Vagina (tissue), 2 donors: Measurements from ENCODE around the gene CAVIN1. TPM values are rescaled to one million over a fixed set of nuclear protein-coding genes. Genes with fewer than 3 reads are reported as not detected.
"Not testable (repeated sequence)": the region's sequence is repeated elsewhere in the genome, so short reads cannot be mapped to it uniquely, and the experiment has no call there.

Experiments used
- DNase-seq, 2 donors: peaks; one replicate each; pipeline ENCODE4 v3.0.0-alpha.2; 2017; ENCODE audit errors: extremely low spot score in 2 of 2
- H3K27ac ChIP-seq: fragments of 200-600 bp; sonication (generic); one replicate; pipeline ENCODE4 v1.5.1; 2019
- H3K27me3 ChIP-seq: fragments of 200-600 bp; sonication (generic); one replicate; pipeline ENCODE4 v1.5.1; 2019
- H3K36me3 ChIP-seq, 2 donors: fragments of 200-600 bp; sonication (generic); one replicate each; pipeline ENCODE4 v1.5.1; 2017 to 2019
- H3K4me1 ChIP-seq: fragments of 200-600 bp; sonication (generic); one replicate; pipeline ENCODE4 v1.5.1; 2019
- H3K4me3 ChIP-seq, 2 donors: fragments of 200-600 bp; sonication (generic); 1 replicate in 1 of 2; 2 replicates in 1 of 2; pipeline ENCODE4 v1.5.1; 2016 to 2019
- H3K9me3 ChIP-seq: fragments of 200-600 bp; sonication (generic); one replicate; pipeline ENCODE4 v1.5.1; 2019
- POLR2A ChIP-seq, 2 donors: fragments of 450-650 bp; IDR thresholded peaks; one replicate each; pipeline ENCODE4 v1.6.1; 2017; ENCODE audit warnings: antibody characterized with exemption in 2 of 2, mild to moderate bottlenecking in 2 of 2, moderate library complexity in 2 of 2
- POLR2AphosphoS5 ChIP-seq, 2 donors: sonication (generic); formaldehyde crosslinking; IDR thresholded peaks; one replicate each; pipeline ENCODE4 v1.9.0; 2017; ENCODE audit warnings: antibody characterized with exemption in 2 of 2, mild to moderate bottlenecking in 2 of 2, low read depth in 1 of 2; ENCODE audit not compliant: insufficient read depth in 1 of 2
- intact Hi-C: fragments of 100-400 bp; cut with DNase I; formaldehyde crosslinking; loops from one replicate; pipeline ENCODE4 v1.15.1; 2023
- total RNA-seq: library from RNA; depleted of rRNA; stranded (reverse); fragments of >200 nt; gene quantifications from one replicate; pipeline ENCODE4 v1.2.3, GENCODE V29; 2016
- TF ChIP-seq, protein P1 (sequence below), 3 experiments: fragments of 450-650 bp in 2 of 3; fragments of 200-600 bp in 1 of 3; sonication (generic) in 1 of 3; IDR thresholded peaks; one replicate each; pipeline ENCODE4 v1.5.1; 2017 to 2019; ENCODE audit warnings: antibody characterized with exemption in 3 of 3, mild to moderate bottlenecking in 2 of 3, moderate library complexity in 2 of 3

The CAVIN1 gene
- total RNA-seq, 1 donor from 2014 or later = 268 TPM

DNA sequence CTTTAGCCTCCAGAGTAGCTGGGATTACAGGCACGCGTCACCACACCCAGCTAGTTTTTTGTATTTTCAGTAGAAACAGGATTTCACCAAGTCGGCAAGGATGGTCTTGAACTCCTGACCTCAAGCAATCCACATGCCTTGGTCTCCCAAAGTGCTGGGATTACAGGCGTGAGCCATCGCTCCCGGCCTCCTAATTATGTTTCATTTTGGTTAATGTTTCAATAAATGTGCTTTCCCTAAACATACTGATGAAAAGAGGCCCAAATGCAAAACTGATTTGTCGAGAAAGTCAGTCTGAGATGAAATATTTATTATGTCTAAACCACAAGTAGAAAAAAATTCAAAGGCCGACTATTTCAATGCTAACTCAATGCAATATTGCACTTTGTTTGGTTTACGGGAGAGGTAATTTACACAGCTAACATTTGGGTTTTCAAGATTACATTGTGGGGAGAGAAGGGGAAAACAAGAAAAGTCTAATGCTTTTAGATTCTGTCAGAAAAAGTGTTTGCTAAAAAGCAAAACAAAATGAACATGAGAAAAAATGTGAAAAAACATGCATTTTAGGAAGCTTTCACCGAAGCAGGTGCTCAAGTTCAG, 44.6 kb downstream of the CAVIN1 start:
- Histone ChIP-seq H3K36me3 (no peaks in the 10 kb centered on the region), H3K27me3 (no peaks in the 10 kb centered on the region), H3K4me1 (peaks cover 74% of the 10 kb centered on the region), H3K9me3 (no peaks in the 10 kb centered on the region), H3K27ac (peak overlapping the region; percentile 79), H3K4me3 (peak overlapping the region; percentile 25 to 30)
- intact Hi-C loops = no loop called here
- DNase-seq = no peak
- TF ChIP-seq, protein P1, sequence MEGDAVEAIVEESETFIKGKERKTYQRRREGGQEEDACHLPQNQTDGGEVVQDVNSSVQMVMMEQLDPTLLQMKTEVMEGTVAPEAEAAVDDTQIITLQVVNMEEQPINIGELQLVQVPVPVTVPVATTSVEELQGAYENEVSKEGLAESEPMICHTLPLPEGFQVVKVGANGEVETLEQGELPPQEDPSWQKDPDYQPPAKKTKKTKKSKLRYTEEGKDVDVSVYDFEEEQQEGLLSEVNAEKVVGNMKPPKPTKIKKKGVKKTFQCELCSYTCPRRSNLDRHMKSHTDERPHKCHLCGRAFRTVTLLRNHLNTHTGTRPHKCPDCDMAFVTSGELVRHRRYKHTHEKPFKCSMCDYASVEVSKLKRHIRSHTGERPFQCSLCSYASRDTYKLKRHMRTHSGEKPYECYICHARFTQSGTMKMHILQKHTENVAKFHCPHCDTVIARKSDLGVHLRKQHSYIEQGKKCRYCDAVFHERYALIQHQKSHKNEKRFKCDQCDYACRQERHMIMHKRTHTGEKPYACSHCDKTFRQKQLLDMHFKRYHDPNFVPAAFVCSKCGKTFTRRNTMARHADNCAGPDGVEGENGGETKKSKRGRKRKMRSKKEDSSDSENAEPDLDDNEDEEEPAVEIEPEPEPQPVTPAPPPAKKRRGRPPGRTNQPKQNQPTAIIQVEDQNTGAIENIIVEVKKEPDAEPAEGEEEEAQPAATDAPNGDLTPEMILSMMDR (IDR thresholded peaks at IDR 0.05) = no peak
- TF ChIP-seq POLR2AphosphoS5 (IDR thresholded peaks at IDR 0.05; ENCODE audit: insufficient read depth in 1 of 2, low read depth in 1 of 2) (no peak), POLR2A (IDR thresholded peaks at IDR 0.05) (no peak)

DNA sequence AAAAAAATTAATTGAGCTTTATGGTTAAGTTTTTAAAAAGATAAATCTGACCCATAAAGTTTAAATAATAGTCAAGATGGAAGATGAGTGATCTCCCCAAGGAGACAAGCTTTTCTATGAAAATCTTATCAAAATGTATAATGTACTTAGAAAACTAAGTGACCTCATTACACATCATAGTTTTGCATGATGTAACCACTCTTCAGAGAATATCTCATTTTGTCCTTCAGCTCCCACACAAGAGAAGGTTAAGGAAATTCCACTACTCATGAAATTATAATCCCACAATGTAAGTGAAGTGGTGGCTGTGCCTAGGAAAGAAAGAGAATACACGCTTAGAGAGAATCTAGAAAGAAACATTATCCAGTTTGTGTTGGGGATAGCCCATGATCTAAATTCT, 49.2 kb downstream of the CAVIN1 start:
- no peaks in the 10 kb centered on the region for H3K36me3 ChIP-seq
- no peaks in the 10 kb centered on the region for H3K9me3 ChIP-seq
- no peak overlapping the region for H3K4me3 ChIP-seq
- peaks cover 31% of the 10 kb centered on the region for H3K4me1 ChIP-seq
- no peak overlapping the region for H3K27ac ChIP-seq
- no peaks in the 10 kb centered on the region for H3K27me3 ChIP-seq
- no peak for DNase-seq
- intact Hi-C loops = no loop called here
- TF ChIP-seq POLR2AphosphoS5 (IDR thresholded peaks at IDR 0.05; ENCODE audit: insufficient read depth in 1 of 2, low read depth in 1 of 2) (no peak), POLR2A (IDR thresholded peaks at IDR 0.05) (no peak)
- TF ChIP-seq, protein P1 (IDR thresholded peaks at IDR 0.05) = no peak

DNA sequence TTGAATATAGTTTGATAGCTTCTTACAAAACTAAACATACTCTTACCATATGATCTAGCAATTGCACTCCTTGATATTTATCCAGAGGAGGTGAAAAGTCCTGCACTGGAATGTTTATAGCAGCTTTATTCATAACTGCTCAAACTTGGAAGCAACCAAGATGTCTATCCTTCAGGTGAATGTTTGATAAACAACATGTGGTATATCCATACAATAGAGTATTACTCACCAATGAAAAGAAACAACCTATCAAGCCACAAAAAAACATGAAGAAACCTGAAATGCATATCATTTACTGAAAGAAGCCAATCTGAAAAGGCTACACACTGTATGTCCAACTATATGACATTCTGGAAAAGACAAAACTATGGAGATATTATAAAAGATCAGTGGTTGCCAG, 50.9 kb downstream of the CAVIN1 start:
- Histone ChIP-seq H3K4me1 (peaks cover 33% of the 10 kb centered on the region), H3K27me3 (no peaks in the 10 kb centered on the region), H3K9me3 (no peaks in the 10 kb centered on the region), H3K27ac (no peak overlapping the region), H3K4me3 (no peak overlapping the region), H3K36me3 (no peaks in the 10 kb centered on the region)
- TF ChIP-seq, protein P1 (IDR thresholded peaks at IDR 0.05) = no peak
- TF ChIP-seq POLR2A (IDR thresholded peaks at IDR 0.05) = no peak
- no peak for TF ChIP-seq POLR2AphosphoS5 (IDR thresholded peaks at IDR 0.05; ENCODE audit: insufficient read depth in 1 of 2, low read depth in 1 of 2)
- DNase-seq = no peak
- intact Hi-C loops = no loop called here

DNA sequence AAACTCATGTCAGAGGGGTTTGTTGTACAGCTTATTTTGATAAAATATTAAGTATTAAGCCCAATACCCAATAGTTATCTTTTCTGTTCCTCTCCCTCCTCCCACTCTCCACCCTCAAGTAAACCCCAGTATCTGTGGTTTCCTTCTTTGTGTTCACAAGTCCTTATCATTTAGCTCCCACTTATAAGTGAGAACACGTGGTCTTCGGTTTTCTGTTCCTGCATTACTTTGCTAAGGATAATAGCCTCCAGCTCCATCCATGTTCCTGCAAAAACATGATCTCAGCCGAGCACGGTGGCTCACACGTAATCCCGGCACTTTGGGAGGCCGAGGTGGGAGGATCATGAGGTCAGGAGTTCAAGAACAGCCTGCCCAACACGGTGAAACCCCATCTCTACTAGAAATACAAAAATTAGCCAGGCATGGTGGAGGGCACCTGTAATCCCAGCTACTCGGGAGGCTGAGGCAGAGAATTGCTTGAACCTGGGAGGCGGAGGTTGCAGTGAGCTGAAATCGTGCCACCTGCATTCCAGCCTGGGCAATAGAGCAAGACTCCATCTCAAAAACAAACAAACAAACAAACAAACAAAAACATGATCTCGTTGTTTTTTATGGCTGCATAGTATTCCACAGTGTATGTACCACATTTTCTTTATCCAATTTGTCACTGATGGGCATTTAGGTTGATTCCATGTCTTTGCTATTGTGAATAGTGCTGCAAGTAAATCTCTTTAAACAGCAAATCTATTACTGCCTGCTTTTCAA, 54.1 kb downstream of the CAVIN1 start:
- H3K27ac ChIP-seq, H3K9me3 ChIP-seq, DNase-seq, intact Hi-C loops, H3K4me3 ChIP-seq, H3K36me3 ChIP-seq, H3K27me3 ChIP-seq: not testable (repeated sequence)
- H3K4me1 ChIP-seq = peaks cover 44% of the 10 kb centered on the region

DNA sequence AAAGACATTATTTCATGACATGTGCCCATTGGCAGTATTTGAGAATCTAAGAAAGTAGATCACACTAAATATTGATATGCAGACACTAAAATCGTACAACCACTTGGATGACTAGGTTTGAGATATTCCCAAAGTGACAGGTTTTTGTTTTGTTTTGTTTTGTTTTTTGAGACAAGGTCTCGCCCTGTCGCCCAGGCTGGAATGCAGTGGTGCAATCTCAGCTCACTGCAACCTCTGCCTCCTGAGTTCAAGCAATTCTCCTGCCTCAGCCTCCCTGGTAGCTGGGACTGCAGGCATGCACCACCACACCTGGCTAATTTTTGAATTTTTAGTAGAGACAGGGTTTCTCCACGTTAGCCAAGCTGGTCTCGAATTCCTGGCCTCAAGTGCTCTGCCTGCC, 54.7 kb downstream of the CAVIN1 start:
- H3K4me3 ChIP-seq, H3K27ac ChIP-seq, intact Hi-C loops, H3K27me3 ChIP-seq, DNase-seq, H3K9me3 ChIP-seq, H3K36me3 ChIP-seq: not testable (repeated sequence)
- H3K4me1 ChIP-seq = peaks cover 51% of the 10 kb centered on the region

DNA sequence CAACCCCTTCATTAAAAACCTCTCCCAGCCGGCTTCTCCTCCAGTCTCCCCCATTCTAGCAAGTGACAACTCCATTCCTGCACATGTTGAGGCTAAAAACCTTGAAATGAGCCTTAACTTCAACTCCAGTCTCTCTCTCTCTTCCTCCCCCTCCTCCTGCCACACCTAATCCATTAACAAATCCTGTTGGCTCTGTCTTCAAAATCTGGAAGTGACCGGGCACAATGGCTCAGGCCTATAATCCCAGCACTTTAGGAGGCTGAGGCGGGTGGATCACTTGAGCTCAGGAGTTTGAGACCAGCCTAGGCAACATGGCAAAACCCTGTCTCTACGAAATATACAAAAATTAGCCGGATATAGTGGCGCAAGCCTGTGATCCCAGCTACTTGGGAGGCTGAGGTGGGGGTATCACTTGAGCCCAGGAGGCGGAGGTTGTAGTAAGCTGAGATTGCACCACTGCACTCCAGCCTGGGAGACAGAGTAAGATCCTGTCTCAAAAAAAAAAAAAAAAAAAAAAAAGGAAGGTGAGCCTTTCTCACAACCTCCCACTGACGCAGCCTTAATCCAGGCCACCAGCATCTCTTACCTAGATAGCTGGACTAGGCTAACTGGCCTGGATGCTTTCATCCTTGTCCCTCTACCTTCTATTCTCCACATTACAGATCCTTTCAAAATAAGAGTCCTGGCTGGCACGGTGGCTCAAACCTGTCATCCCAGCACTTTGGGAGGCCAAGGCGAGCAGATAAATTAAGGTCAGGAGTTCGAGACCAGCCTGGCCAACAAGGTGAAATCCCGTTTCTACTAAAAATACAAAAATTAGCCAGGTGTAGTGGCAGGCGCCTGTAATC, 56.7 kb downstream of the CAVIN1 start:
- H3K27me3 ChIP-seq, H3K4me3 ChIP-seq, intact Hi-C loops, H3K9me3 ChIP-seq, DNase-seq, H3K27ac ChIP-seq, H3K36me3 ChIP-seq: not testable (repeated sequence)
- H3K4me1 ChIP-seq = peaks cover 70% of the 10 kb centered on the region
